NOMO-1 treated with dmso at 0.1 percent for 144 hours (cell line): ENCODE data around the gene SMIM1.

Experiments used
- DNase-seq: peaks from one replicate; lab custom pipeline; 2025; ENCODE audit not compliant: unreplicated experiment; lab: John Stamatoyannopoulos, UW

Gene SMIM1

GRCh38 chr1:3772715-3773571, at the start of gene SMIM1:
Gene SMIM1 (plus strand): TSS chr1:3772749. CDS start chr1:3775374, 2,625 bp downstream.
- no peak for DNase-seq

DNA sequence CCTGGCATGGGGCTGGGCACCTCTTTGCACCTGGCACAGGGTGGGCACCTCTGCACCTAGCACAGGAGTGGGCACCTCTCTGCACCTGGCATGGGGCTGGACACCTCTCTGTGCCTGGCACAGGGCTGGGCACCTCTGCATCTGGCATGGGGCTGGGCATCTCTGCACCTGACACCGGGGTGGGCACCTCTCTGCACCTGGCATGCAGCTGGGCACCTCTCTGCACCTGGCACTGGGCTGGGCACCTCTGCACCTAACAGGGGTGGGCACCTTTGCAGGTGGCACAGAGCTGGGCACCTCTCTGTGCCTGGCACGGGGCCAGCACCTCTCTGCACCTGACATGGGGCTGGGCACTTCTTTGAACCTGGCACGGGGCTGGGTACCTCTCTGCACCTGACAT, 49.7 kb upstream of the SMIM1 start:
- DNase-seq: no peak

DNA sequence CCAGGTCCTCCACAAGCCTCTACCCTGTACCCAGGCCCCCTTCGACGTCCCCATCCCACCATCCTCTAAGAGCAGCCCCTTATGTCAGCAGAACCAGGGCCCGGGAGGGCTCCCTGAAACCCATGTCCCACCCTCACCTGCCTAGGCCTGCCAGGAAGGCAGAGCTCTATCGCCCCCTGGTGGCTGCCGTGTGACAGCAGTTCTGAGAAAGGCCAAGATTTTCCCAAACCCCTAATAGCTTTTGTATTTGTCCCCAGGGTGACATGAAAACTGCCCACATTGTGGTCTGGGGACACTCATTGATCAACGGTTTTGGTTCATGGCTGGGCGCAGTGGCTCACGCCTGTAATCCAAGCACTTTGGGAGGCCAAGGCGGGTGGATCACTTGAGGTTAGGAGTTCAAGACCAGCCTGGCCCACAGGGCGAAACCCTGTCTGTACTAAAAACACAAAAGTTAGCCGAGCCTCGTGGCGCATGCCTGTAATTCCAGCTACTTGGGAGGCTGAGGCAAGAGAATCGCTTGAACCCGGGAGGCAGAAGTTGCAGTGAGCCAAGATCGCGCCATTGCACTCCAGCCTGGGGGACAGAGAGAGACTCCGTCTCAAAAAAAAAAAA, 48.0 kb upstream of the SMIM1 start:
- peak; percentile 25 for DNase-seq

- DNase-seq: no peak
These were observed 47.2 kb upstream of the SMIM1 start for GRCh38 chr1:3725366-3725765.

- DNase-seq: no peak
These were observed 45.3 kb upstream of the SMIM1 start for GRCh38 chr1:3727042-3727824.

- no peak for DNase-seq
These were observed 44.4 kb upstream of the SMIM1 start for GRCh38 chr1:3727825-3728776.

GRCh38 chr1:3729594-3730542, 42.7 kb upstream of the SMIM1 start:
- DNase-seq: no peak

GRCh38 chr1:3730543-3731247, 41.9 kb upstream of the SMIM1 start:
- DNase-seq: no peak

DNA sequence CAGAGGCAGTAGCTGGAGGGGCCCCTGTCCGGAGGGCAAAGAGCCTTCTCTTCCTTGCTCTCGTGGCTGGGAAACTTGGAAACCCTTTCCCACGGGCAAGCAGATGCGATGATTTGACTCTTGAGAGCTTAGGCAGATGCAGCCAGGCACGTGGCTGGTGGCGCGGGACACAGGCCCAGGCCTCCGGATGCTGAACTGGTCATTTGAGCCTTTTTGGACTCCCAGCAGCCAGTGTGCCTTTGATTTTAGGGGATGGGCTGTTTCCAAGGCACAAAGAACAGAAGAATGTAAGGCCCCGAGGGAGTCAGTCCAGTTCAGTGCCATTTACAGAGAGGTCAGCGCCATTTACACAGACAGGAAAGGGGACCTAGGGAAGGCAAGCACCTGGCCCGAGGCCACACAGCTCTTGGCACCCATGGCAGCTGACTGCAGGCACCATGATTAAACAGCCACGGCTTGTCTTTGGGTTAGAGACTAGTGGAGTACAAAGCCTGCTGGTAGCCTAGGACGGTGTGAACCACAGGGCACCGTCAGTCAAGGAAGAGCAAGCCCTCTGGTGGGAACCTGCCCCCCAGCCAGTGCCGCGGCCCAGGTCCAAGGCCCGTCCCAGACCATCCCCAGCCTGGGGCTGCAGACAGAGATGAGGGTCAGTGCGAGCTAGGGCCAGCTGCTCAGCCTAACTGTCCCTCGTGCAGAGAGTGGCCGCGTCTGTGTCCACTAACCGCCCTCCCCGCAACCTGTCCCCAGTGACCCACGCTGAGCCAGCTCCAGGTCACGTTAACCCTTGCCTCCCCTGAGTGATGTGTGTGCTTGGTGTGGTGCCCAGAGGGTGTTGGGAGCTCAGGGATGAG, 40.7 kb upstream of the SMIM1 start:
- no peak for DNase-seq

DNA sequence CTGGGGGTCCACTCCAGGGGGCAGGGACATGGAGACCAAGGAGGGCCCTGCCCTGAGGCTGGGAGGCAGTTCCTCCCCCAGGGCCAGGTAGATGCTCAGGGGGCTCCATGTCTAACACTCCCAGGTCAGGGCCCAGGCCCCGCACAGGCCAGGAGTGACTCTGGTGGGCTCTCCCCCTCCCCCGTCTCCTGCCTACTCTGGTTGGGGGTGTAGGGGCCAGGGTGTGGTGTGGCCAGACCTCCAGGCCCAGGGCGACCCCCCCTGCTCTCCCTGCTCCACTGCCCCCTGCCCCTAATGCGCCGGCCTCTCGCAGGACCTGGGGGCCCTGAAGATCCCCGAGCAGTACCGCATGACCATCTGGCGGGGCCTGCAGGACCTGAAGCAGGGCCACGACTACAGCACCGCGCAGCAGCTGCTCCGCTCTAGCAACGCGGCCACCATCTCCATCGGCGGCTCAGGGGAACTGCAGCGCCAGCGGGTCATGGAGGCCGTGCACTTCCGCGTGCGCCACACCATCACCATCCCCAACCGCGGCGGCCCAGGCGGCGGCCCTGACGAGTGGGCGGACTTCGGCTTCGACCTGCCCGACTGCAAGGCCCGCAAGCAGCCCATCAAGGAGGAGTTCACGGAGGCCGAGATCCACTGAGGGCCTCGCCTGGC, 40.0 kb upstream of the SMIM1 start:
- no peak for DNase-seq

DNA sequence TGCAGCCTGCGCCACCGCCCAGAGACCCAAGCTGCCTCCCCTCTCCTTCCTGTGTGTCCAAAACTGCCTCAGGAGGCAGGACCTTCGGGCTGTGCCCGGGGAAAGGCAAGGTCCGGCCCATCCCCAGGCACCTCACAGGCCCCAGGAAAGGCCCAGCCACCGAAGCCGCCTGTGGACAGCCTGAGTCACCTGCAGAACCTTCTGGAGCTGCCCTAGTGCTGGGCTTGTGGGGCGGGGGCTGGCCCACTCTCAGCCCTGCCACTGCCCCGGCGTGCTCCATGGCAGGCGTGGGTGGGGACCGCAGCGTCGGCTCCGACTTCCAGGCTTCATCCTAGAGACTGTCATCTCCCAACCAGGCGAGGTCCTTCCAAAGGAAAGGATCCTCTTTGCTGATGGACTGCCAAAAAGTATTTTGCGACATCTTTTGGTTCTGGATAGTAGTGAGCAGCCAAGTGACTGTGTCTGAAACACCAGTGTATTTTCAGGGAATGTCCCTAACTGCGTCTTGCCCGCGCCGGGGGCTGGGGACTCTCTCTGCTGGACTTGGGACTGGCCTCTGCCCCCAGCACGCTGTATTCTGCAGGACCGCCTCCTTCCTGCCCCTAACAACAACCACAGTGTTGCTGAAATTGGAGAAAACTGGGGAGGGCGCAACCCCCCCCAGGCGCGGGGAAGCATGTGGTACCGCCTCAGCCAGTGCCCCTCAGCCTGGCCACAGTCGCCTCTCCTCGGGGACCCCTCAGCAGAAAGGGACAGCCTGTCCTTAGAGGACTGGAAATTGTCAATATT, 39.3 kb upstream of the SMIM1 start:
- no peak for DNase-seq

DNA sequence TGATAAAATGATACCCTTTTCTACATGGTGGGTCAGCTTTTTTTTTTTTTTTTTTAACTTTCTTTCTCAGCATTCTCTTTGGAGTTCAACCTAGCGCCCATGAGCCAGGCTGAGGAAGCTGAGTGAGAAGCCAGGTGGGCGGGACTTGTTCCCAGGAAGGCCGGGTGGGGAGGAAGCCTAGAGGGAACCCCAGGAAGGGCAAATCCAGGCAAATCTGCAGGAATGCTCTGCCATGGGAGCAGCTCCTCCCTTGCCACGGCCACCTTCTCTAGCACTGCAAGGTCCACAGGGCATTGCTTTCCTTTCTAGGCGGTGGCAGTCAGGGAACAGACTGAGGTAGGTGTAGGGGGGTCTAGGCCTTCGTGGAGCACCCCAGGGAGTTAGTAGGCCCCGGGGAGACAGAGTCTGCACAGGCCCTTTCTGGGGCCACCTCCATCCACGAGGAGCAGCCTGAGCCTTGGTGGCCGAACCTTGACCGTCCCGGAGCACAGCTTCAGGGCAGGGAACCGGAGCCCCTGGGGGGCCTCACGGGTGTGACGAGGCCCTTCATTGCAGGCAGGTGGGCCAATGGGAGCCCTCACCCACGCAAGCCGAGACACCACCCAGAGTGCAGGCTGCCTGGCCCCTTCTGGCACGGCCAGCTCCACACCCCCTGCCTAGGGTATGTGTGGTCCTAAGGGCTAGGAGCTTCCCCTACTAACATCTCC, 38.5 kb upstream of the SMIM1 start:
- DNase-seq: no peak

GRCh38 chr1:3734602-3735001, 37.9 kb upstream of the SMIM1 start:
- DNase-seq: no peak

DNA sequence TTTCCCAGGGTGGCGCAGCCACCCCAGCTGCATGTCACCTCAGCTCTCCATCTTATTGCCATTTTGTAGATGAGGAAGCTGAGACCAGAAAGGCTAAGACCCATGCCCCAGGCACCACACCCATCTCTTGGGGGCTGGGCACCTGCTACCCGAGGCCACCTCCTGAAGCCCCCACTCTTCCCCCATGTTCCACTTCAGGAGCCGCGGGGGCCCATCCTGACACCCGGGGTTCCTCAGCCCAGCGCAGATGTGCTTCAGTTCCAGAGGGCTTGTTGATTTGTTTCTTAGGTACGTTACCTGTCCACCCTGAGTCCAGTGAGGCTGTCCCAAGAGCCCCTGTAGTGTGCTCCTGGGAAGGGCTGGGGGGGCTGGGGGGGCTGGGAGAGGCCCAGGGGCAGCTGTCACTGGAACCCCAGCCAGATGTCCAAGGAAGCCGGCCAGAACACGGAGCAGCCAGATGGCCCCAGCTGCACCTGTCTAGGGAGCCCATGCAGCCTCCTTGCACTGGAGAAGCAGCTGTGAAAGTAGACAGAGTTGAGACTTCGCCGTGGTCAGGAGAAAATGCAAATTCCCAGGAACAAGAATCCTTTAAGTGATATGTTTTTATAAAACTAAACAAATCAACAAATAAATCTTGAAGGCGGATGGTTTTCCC, 37.4 kb upstream of the SMIM1 start:
- DNase-seq: no peak

- DNase-seq: no peak
These were observed 36.9 kb upstream of the SMIM1 start for GRCh38 chr1:3735688-3736087.

- DNase-seq: no peak
These were observed 36.4 kb upstream of the SMIM1 start for GRCh38 chr1:3736131-3736561.
